ENCODE measurements around the gene NDE1.

Gene NDE1

GRCh38 chr16:15747937-15748336 is 97.9 kb downstream of the NDE1 start:
- WGBS (ENCODE audit: extremely low coverage, insufficient coverage, low lambda C conversion rate): no CpG with 5 or more reads among the region's 14 CpGs
- Histone ChIP-seq H4K8ac (ENCODE audit: low read depth, low read length) (no peak overlapping the region), H3K4ac (ENCODE audit: low read depth, low read length) (no peak overlapping the region), H3K27me3 (ENCODE audit: insufficient read depth, low read length, poor library complexity) (no peaks in the 10 kb centered on the region), H3K4me1 (ENCODE audit: control insufficient read depth, low read depth, low read length) (no peaks in the 10 kb centered on the region), H3K27ac (ENCODE audit: low read depth, low read length) (no peak overlapping the region), H2BK15ac (replicated peaks; ENCODE audit: low read depth) (no peak overlapping the region), H3K18ac (ENCODE audit: low read length) (no peak overlapping the region), H3K79me2 (ENCODE audit: control insufficient read depth, insufficient read depth, low read length) (no peaks in the 10 kb centered on the region), H3K36me3 (ENCODE audit: control insufficient read depth, insufficient read depth, low read length) (no peaks in the 10 kb centered on the region), H2BK5ac (ENCODE audit: low read length) (no peak overlapping the region), H2BK120ac (ENCODE audit: low read depth, low read length) (no peak overlapping the region), H3K9ac (ENCODE audit: low read length) (no peak overlapping the region), H2AK5ac (ENCODE audit: low read length) (no peak overlapping the region), H3K4me3 (ENCODE audit: low read length) (no peak overlapping the region), H3K79me1 (ENCODE audit: low read length) (no peaks in the 10 kb centered on the region), H3K56ac (ENCODE audit: low read length) (no peak overlapping the region), H3K23ac (ENCODE audit: low read length) (no peak overlapping the region), H3K4me2 (ENCODE audit: low read length) (no peak overlapping the region), H4K5ac (ENCODE audit: low read length) (no peak overlapping the region)
- no peak for DNase-seq

- H2BK120ac ChIP-seq (ENCODE audit: low read depth, low read length): no peak overlapping the region
- no peak overlapping the region for H3K4me2 ChIP-seq (ENCODE audit: low read length)
- H3K36me3 ChIP-seq (ENCODE audit: control insufficient read depth, insufficient read depth, low read length): no peaks in the 10 kb centered on the region
- no peaks in the 10 kb centered on the region for H3K79me2 ChIP-seq (ENCODE audit: control insufficient read depth, insufficient read depth, low read length)
- no peak for DNase-seq
- H3K56ac ChIP-seq (ENCODE audit: low read length): no peak overlapping the region
- no peak overlapping the region for H2AK5ac ChIP-seq (ENCODE audit: low read length)
- H3K79me1 ChIP-seq (ENCODE audit: low read length): no peaks in the 10 kb centered on the region
- H3K4me3 ChIP-seq (ENCODE audit: low read length): no peak overlapping the region
- no peaks in the 10 kb centered on the region for H3K27me3 ChIP-seq (ENCODE audit: insufficient read depth, low read length, poor library complexity)
- H3K18ac ChIP-seq (ENCODE audit: low read length): no peak overlapping the region
- H2BK15ac ChIP-seq (replicated peaks; ENCODE audit: low read depth): no peak overlapping the region
- no peaks in the 10 kb centered on the region for H3K4me1 ChIP-seq (ENCODE audit: control insufficient read depth, low read depth, low read length)
- WGBS (ENCODE audit: extremely low coverage, insufficient coverage, low lambda C conversion rate): no CpG with 5 or more reads among the region's 2 CpGs
- no peak overlapping the region for H3K23ac ChIP-seq (ENCODE audit: low read length)
- no peak overlapping the region for H3K4ac ChIP-seq (ENCODE audit: low read depth, low read length)
- H3K9ac ChIP-seq (ENCODE audit: low read length): no peak overlapping the region
- H2BK5ac ChIP-seq (ENCODE audit: low read length): no peak overlapping the region
- no peak overlapping the region for H3K27ac ChIP-seq (ENCODE audit: low read depth, low read length)
- H4K5ac ChIP-seq (ENCODE audit: low read length): no peak overlapping the region
- H4K8ac ChIP-seq (ENCODE audit: low read depth, low read length): no peak overlapping the region
These were observed 98.6 kb downstream of the NDE1 start for GRCh38 chr16:15748654-15749053.

- H2BK120ac ChIP-seq (ENCODE audit: low read depth, low read length): no peak overlapping the region
- no peaks in the 10 kb centered on the region for H3K36me3 ChIP-seq (ENCODE audit: control insufficient read depth, insufficient read depth, low read length)
These were observed 99.3 kb downstream of the NDE1 start for GRCh38 chr16:15749371-15749770.

GRCh38 chr16:15749985-15750384 is 99.9 kb downstream of the NDE1 start:
- H3K9ac ChIP-seq (ENCODE audit: low read length): no peak overlapping the region
- no peak overlapping the region for H4K5ac ChIP-seq (ENCODE audit: low read length)
- H2BK5ac ChIP-seq (ENCODE audit: low read length): no peak overlapping the region
- H2BK15ac ChIP-seq (replicated peaks; ENCODE audit: low read depth): no peak overlapping the region
- no peak overlapping the region for H3K4ac ChIP-seq (ENCODE audit: low read depth, low read length)
- no peak overlapping the region for H2BK120ac ChIP-seq (ENCODE audit: low read depth, low read length)
- H2AK5ac ChIP-seq (ENCODE audit: low read length): no peak overlapping the region
- no CpG with 5 or more reads among the region's 18 CpGs for WGBS (ENCODE audit: extremely low coverage, insufficient coverage, low lambda C conversion rate)
- no peak overlapping the region for H3K23ac ChIP-seq (ENCODE audit: low read length)
- H3K79me2 ChIP-seq (ENCODE audit: control insufficient read depth, insufficient read depth, low read length): no peaks in the 10 kb centered on the region
- H4K8ac ChIP-seq (ENCODE audit: low read depth, low read length): no peak overlapping the region
- no peak for DNase-seq
- H3K27ac ChIP-seq (ENCODE audit: low read depth, low read length): no peak overlapping the region
- H3K36me3 ChIP-seq (ENCODE audit: control insufficient read depth, insufficient read depth, low read length): no peaks in the 10 kb centered on the region
- no peak overlapping the region for H3K56ac ChIP-seq (ENCODE audit: low read length)
- no peaks in the 10 kb centered on the region for H3K27me3 ChIP-seq (ENCODE audit: insufficient read depth, low read length, poor library complexity)
- H3K18ac ChIP-seq (ENCODE audit: low read length): no peak overlapping the region
- no peaks in the 10 kb centered on the region for H3K79me1 ChIP-seq (ENCODE audit: low read length)
- H3K4me1 ChIP-seq (ENCODE audit: control insufficient read depth, low read depth, low read length): no peaks in the 10 kb centered on the region
- H3K4me3 ChIP-seq (ENCODE audit: low read length): no peak overlapping the region
- no peak overlapping the region for H3K4me2 ChIP-seq (ENCODE audit: low read length)

More at GRCh38 chr16:15749371-15749770, 99.3 kb downstream of the NDE1 start:
- Histone ChIP-seq H3K4me3 (ENCODE audit: low read length) (no peak overlapping the region), H4K8ac (ENCODE audit: low read depth, low read length) (no peak overlapping the region), H3K27ac (ENCODE audit: low read depth, low read length) (no peak overlapping the region), H3K9ac (ENCODE audit: low read length) (no peak overlapping the region), H3K4me2 (ENCODE audit: low read length) (no peak overlapping the region), H3K27me3 (ENCODE audit: insufficient read depth, low read length, poor library complexity) (no peaks in the 10 kb centered on the region), H3K18ac (ENCODE audit: low read length) (no peak overlapping the region), H3K79me2 (ENCODE audit: control insufficient read depth, insufficient read depth, low read length) (no peaks in the 10 kb centered on the region), H2AK5ac (ENCODE audit: low read length) (no peak overlapping the region), H3K79me1 (ENCODE audit: low read length) (no peaks in the 10 kb centered on the region), H3K56ac (ENCODE audit: low read length) (no peak overlapping the region), H3K23ac (ENCODE audit: low read length) (no peak overlapping the region), H3K4me1 (ENCODE audit: control insufficient read depth, low read depth, low read length) (no peaks in the 10 kb centered on the region), H4K5ac (ENCODE audit: low read length) (no peak overlapping the region), H2BK5ac (ENCODE audit: low read length) (no peak overlapping the region), H3K4ac (ENCODE audit: low read depth, low read length) (no peak overlapping the region), H2BK15ac (replicated peaks; ENCODE audit: low read depth) (no peak overlapping the region)
- peak; percentile 32 for DNase-seq
- WGBS (ENCODE audit: extremely low coverage, insufficient coverage, low lambda C conversion rate): no CpG with 5 or more reads among the region's 2 CpGs

GRCh38 chr16:15751940-15752339 is 101.9 kb downstream of the NDE1 start:
- no peaks in the 10 kb centered on the region for H3K27me3 ChIP-seq (ENCODE audit: insufficient read depth, low read length, poor library complexity)
- WGBS (ENCODE audit: extremely low coverage, insufficient coverage, low lambda C conversion rate): no CpG with 5 or more reads among the region's 7 CpGs
- no peak for DNase-seq
- no peak overlapping the region for H3K27ac ChIP-seq (ENCODE audit: low read depth, low read length)
- H3K79me2 ChIP-seq (ENCODE audit: control insufficient read depth, insufficient read depth, low read length): no peaks in the 10 kb centered on the region
- H4K8ac ChIP-seq (ENCODE audit: low read depth, low read length): no peak overlapping the region
- H3K56ac ChIP-seq (ENCODE audit: low read length): no peak overlapping the region
- no peak overlapping the region for H2BK15ac ChIP-seq (replicated peaks; ENCODE audit: low read depth)
- no peak overlapping the region for H3K4me2 ChIP-seq (ENCODE audit: low read length)
- no peak overlapping the region for H2AK5ac ChIP-seq (ENCODE audit: low read length)
- no peak overlapping the region for H3K23ac ChIP-seq (ENCODE audit: low read length)
- no peak overlapping the region for H3K9ac ChIP-seq (ENCODE audit: low read length)
- no peak overlapping the region for H2BK120ac ChIP-seq (ENCODE audit: low read depth, low read length)
- no peaks in the 10 kb centered on the region for H3K36me3 ChIP-seq (ENCODE audit: control insufficient read depth, insufficient read depth, low read length)
- H3K79me1 ChIP-seq (ENCODE audit: low read length): no peaks in the 10 kb centered on the region
- H3K4me1 ChIP-seq (ENCODE audit: control insufficient read depth, low read depth, low read length): no peaks in the 10 kb centered on the region
- H3K4ac ChIP-seq (ENCODE audit: low read depth, low read length): no peak overlapping the region
- H3K18ac ChIP-seq (ENCODE audit: low read length): no peak overlapping the region
- H2BK5ac ChIP-seq (ENCODE audit: low read length): no peak overlapping the region
- H4K5ac ChIP-seq (ENCODE audit: low read length): no peak overlapping the region
- no peak overlapping the region for H3K4me3 ChIP-seq (ENCODE audit: low read length)

GRCh38 chr16:15752717-15753488 is 102.9 kb downstream of the NDE1 start:
- no peak overlapping the region for H2AK5ac ChIP-seq (ENCODE audit: low read length)
- H3K4me2 ChIP-seq (ENCODE audit: low read length): no peak overlapping the region
- no peak for DNase-seq
- H3K4me1 ChIP-seq (ENCODE audit: control insufficient read depth, low read depth, low read length): no peaks in the 10 kb centered on the region
- H4K5ac ChIP-seq (ENCODE audit: low read length): no peak overlapping the region
- H3K18ac ChIP-seq (ENCODE audit: low read length): no peak overlapping the region
- H2BK5ac ChIP-seq (ENCODE audit: low read length): no peak overlapping the region
- no peaks in the 10 kb centered on the region for H3K79me2 ChIP-seq (ENCODE audit: control insufficient read depth, insufficient read depth, low read length)
- no peaks in the 10 kb centered on the region for H3K79me1 ChIP-seq (ENCODE audit: low read length)
- H4K8ac ChIP-seq (ENCODE audit: low read depth, low read length): no peak overlapping the region
- no peaks in the 10 kb centered on the region for H3K27me3 ChIP-seq (ENCODE audit: insufficient read depth, low read length, poor library complexity)
- no peak overlapping the region for H2BK15ac ChIP-seq (replicated peaks; ENCODE audit: low read depth)
- H3K36me3 ChIP-seq (ENCODE audit: control insufficient read depth, insufficient read depth, low read length): no peaks in the 10 kb centered on the region
- no peak overlapping the region for H3K27ac ChIP-seq (ENCODE audit: low read depth, low read length)
- no peak overlapping the region for H3K4me3 ChIP-seq (ENCODE audit: low read length)
- H3K56ac ChIP-seq (ENCODE audit: low read length): no peak overlapping the region
- H3K9ac ChIP-seq (ENCODE audit: low read length): no peak overlapping the region
- no peak overlapping the region for H3K4ac ChIP-seq (ENCODE audit: low read depth, low read length)
- no peak overlapping the region for H2BK120ac ChIP-seq (ENCODE audit: low read depth, low read length)
- no peak overlapping the region for H3K23ac ChIP-seq (ENCODE audit: low read length)
- no CpG with 5 or more reads among the region's 12 CpGs for WGBS (ENCODE audit: extremely low coverage, insufficient coverage, low lambda C conversion rate)
